ENCODE results near the gene DOK3. TPM values are rescaled to one million over a fixed set of nuclear protein-coding genes. Genes with fewer than 3 reads are reported as not detected.
A peak's percentile ranks its signal among the peaks of the same experiment; 100 is the strongest.

The DOK3 gene
- total RNA-seq, 1 experiment from 2014 or later = 1.2 TPM

DNA sequence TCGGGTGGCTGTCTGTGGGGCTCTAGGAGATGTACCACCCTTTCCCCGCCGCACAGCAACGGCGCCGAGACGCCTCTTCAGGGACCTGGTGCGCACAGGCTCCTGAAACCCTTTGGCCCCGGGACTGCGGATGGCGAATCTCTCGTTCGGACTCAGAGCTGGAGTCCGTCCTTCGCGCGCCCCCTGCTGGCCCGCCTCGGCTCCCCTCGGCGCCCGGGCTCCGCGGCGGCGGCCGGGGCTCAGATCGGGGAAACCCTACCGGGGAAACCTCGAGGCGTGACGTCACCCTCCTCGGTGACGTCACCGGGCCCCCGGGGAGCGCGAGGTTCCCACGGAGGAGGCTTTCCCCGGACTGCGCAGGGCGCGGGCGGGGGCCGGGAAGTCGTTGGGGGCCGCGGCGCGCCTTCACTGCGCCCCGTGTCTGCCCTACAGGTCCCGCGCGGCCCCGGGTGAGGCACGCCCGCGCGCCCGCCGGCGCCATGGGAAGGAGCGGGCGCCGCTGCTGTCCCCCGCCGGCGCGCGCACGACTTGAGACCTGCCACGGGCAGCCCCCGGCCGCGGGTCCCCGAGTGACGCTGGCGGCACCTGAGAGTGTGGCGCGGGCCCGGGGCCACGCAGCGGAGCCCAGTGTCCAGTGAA is 55.1 kb downstream of the DOK3 start:
- peak; percentile 88 for DNase-seq (ENCODE audit: extremely low read depth, low read depth)

DNA sequence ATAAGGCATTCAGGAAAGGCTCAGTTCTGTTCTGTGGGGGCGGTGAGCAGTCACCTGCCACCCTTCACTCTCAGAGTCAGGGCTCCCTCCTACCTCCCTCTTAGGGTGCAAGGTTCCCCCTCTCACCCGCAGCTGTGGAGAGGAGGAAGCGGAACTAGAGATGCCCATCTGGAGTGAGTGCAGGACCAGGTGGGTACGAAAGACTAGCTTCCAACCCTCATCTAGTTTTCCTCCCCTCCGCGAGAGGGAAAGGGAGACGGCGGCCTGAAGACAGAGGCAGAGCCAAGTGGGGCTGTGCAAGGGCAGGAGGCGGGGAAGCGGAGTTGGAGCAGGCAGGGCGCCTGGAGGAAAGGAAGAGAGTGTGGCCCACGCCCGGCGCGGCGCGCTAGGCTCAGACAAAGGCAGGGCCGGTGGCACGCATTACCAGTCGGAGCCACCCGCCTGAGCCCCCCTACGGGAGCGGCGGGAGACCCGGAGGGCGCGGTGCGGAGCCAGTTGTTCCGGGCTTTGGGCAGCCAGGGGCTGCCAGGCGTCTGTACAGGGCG is 55.7 kb downstream of the DOK3 start:
- DNase-seq (ENCODE audit: extremely low read depth, low read depth) = no peak

GRCh38 chr5:177452688-177453638 is 56.7 kb downstream of the DOK3 start:
- DNase-seq (ENCODE audit: extremely low read depth, low read depth) = no peak

Other genes with a start within 250 kb of the DOK3 start
- 29.1 and 29.7 TPM in 2 replicates for gene RAB24, start 206.1 kb downstream of the DOK3 start, total RNA-seq (2014; rRNA removed; shearing (Covaris generic))
- 192 and 236 TPM in 2 replicates for gene PRELID1, start 206.0 kb downstream of the DOK3 start, total RNA-seq (2014; rRNA removed; shearing (Covaris generic))
- 15.3 and 15.8 TPM in 2 replicates for gene MXD3, start 197.9 kb downstream of the DOK3 start, total RNA-seq (2014; rRNA removed; shearing (Covaris generic))
- 274 and 278 TPM in 2 replicates for gene LMAN2, start 158.2 kb downstream of the DOK3 start, total RNA-seq (2014; rRNA removed; shearing (Covaris generic))
- 16.0 and 21.4 TPM in 2 replicates for gene RGS14, start 151.9 kb downstream of the DOK3 start, total RNA-seq (2014; rRNA removed; shearing (Covaris generic))
- gene SLC34A1, start 125.4 kb downstream of the DOK3 start, total RNA-seq (2014; rRNA removed; shearing (Covaris generic)) = not detected in 2 replicates
- not detected in 2 replicates for gene PFN3, start 109.2 kb downstream of the DOK3 start, total RNA-seq (2014; rRNA removed; shearing (Covaris generic))
- 10.9 and 12.8 TPM in 2 replicates for gene F12, start 100.3 kb downstream of the DOK3 start, total RNA-seq (2014; rRNA removed; shearing (Covaris generic))
- gene GRK6, start 83.2 kb downstream of the DOK3 start, total RNA-seq (2014; rRNA removed; shearing (Covaris generic)) = 37.8 and 38.3 TPM in 2 replicates
- 29.8 and 34.5 TPM in 2 replicates for gene PRR7, start 63.0 kb downstream of the DOK3 start, total RNA-seq (2014; rRNA removed; shearing (Covaris generic))
- gene DBN1, start 36.2 kb downstream of the DOK3 start, total RNA-seq (2014; rRNA removed; shearing (Covaris generic)) = 53.1 and 59.3 TPM in 2 replicates
- gene PDLIM7, start 12.2 kb downstream of the DOK3 start, total RNA-seq (2014; rRNA removed; shearing (Covaris generic)) = 24.3 and 25.0 TPM in 2 replicates
- gene DDX41, start 7.1 kb upstream of the DOK3 start, total RNA-seq (2014; rRNA removed; shearing (Covaris generic)) = 88.9 and 95.6 TPM in 2 replicates
- 15.5 and 20.8 TPM in 2 replicates for gene FAM193B, start 44.7 kb upstream of the DOK3 start, total RNA-seq (2014; rRNA removed; shearing (Covaris generic))
- 47.5 and 57.0 TPM in 2 replicates for gene TMED9, start 82.4 kb upstream of the DOK3 start, total RNA-seq (2014; rRNA removed; shearing (Covaris generic))
- 18.7 and 19.1 TPM in 2 replicates for gene B4GALT7, start 90.3 kb upstream of the DOK3 start, total RNA-seq (2014; rRNA removed; shearing (Covaris generic))

Measured in NCI-H460 (cell line).